Spleen (tissue), 11 donors: Measurements from ENCODE around the gene SLC25A2. TPM values are rescaled to one million over a fixed set of nuclear protein-coding genes. Genes with fewer than 3 reads are reported as not detected.

ENCODE experiments used
- DNase-seq: peaks from one replicate; pipeline ENCODE4 v3.0.0-alpha.2; 2020
- H3K27ac ChIP-seq, 8 donors: fragments of 200-600 bp; sonication (generic) in 7 of 8; 1 replicate in 4 of 8; 2 replicates in 4 of 8; pipeline versions ENCODE4 v1.5.0 to v1.8.0; 2016 to 2021; ENCODE audit warnings: inconsistent platforms in 4 of 8, mild to moderate bottlenecking in 4 of 8, moderate library complexity in 1 of 8
- H3K27me3 ChIP-seq, 7 donors: fragments of 200-600 bp; sonication (generic) in 6 of 7; replicated peaks in 1 of 7; 1 replicate in 4 of 7; 2 replicates in 3 of 7; pipeline versions ENCODE4 v1.5.0 to v1.8.0; 2016 to 2021; ENCODE audit warnings: inconsistent platforms in 3 of 7, mild to moderate bottlenecking in 1 of 7
- H3K36me3 ChIP-seq, 6 donors: fragments of 200-600 bp; sonication (generic) in 5 of 6; 1 replicate in 4 of 6; 2 replicates in 2 of 6; pipeline versions ENCODE4 v1.5.0 to v1.8.0; 2016 to 2021; ENCODE audit warnings: inconsistent platforms in 2 of 6
- H3K4me1 ChIP-seq, 6 donors: fragments of 200-600 bp; sonication (generic) in 5 of 6; 1 replicate in 3 of 6; 2 replicates in 3 of 6; pipeline versions ENCODE4 v1.5.0 to v1.8.0; 2016 to 2021; ENCODE audit warnings: inconsistent platforms in 3 of 6
- H3K4me3 ChIP-seq, 8 donors: fragments of 200-600 bp; sonication (generic) in 7 of 8; 1 replicate in 4 of 8; 2 replicates in 4 of 8; pipeline versions ENCODE4 v1.5.0 to v1.8.0; 2016 to 2021; ENCODE audit warnings: inconsistent platforms in 4 of 8, mild to moderate bottlenecking in 4 of 8, moderate library complexity in 2 of 8
- H3K9me3 ChIP-seq, 8 donors: fragments of 200-600 bp; sonication (generic) in 7 of 8; 1 replicate in 4 of 8; 2 replicates in 4 of 8; pipeline versions ENCODE4 v1.5.0 to v1.8.0; 2016 to 2021; ENCODE audit warnings: inconsistent platforms in 4 of 8
- POLR2A ChIP-seq, 3 donors: fragments of 450-650 bp; IDR thresholded peaks; one replicate each; pipeline ENCODE4 v1.5.1; 2017; ENCODE audit warnings: antibody characterized with exemption in 3 of 3, mild to moderate bottlenecking in 1 of 3
- POLR2AphosphoS5 ChIP-seq, 3 donors: sonication (generic); formaldehyde crosslinking; IDR thresholded peaks; one replicate each; pipeline ENCODE4 v1.5.1; 2017; ENCODE audit warnings: antibody characterized with exemption in 3 of 3
- WGBS, 5 donors: extraction: QIAGEN DNeasy Blood & Tissue Kit in 3 of 5; methylation state at CpG; one replicate each; pipeline versions ENCODE4 v1.1.5 to v1.1.7; 2013 to 2018; 5-methylcytosine and 5-hydroxymethylcytosine counted together
- intact Hi-C: fragments of 100-400 bp; cut with DNase I; formaldehyde crosslinking; loops from one replicate; pipeline ENCODE4 v1.15.0; 2023; ENCODE audit warnings: low total_unique reads
- polyA plus RNA-seq, 3 donors: library from polyadenylated mRNA; stranded (reverse); fragments of 200-250 nt; gene quantifications; one replicate each; pipeline ENCODE4 v1.2.1, GENCODE V29; 2013
- total RNA-seq, 7 donors: library from RNA; depleted of rRNA in 3 of 7; stranded (reverse); fragments of >200 nt in 3 of 7; fragmentation: NEBNext Ultra II Directional in 4 of 7; extraction: Animal tissue kit (Norgen Biotek cat#: 25700) in 4 of 7; gene quantifications; one replicate each; pipeline versions ENCODE4 v1.1.0 to v1.2.1, GENCODE V29; 2016 to 2021
- TF ChIP-seq, protein P1 (sequence below), 11 experiments: fragments of 200-600 bp in 7 of 11; fragments of 450-650 bp in 4 of 11; sonication (generic) in 4 of 11; IDR thresholded peaks in 8 of 11; conservative IDR thresholded peaks in 3 of 11; 1 replicate in 7 of 11; 2 replicates in 4 of 11; pipeline versions ENCODE4 v1.4.0 to v1.8.0; 2016 to 2021; ENCODE audit warnings: antibody characterized with exemption in 11 of 11, inconsistent platforms in 4 of 11, mild to moderate bottlenecking in 1 of 11
- donor health status: healthy with polysubstance abuse.
- donor health status: DM: no; HTN: no; CAD: no; lungs with moderate emphysema.
- donor health status: DM: no; HTN: no; CAD: no.
- donor health status: Bipolar disorder and iron deficiency.
- donor health status: healthy.
- donor health status: DM: no; HTN: no; CAD: no.
- donor health status: DM: yes; HTN: yes; CAD: no.

The SLC25A2 gene
- total and polyA plus RNA-seq, 10 donors, result 0.05 to 3.0 (median 1.5) TPM

DNA sequence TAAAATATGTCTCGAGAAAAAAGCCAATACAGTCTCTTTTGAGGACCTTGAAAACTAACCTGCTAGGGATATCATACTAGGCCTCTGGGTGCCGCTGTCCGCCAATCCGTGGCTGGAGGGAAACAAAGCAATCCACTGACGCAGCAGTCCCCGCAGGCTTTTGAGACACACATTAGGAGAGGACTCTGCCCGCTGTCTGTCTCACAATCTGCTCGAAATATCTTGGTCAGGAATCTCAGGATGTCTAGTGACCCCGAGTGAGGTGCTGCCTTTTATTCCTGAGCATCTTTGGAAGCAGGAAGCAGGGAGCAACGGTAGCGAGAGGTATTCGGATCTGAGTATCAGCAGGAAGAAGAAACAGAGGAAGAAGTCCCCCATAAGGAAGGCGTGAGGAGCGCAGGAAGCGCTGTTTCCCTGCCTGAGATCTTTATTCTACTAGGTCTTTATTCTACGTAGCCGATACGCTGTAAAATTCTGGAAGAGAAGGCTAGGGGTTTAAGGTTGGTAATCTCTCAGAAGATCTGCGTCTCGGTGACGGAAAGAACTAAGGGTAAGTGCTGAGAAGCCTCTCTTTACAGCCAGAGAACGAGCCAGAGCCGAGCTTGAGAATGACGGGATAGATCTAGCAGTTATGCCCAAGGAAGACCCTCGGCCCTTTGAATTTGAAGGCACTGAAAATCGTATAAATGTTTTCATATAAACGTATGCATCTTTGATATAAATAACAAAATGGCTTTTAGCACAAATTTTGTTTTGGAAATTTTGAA is 22.4 kb upstream of the SLC25A2 start:
- Histone ChIP-seq H3K27ac (peak overlapping the region in 3 of 8 donors; percentile 45 to 59 (median 49)), H3K36me3 (no peaks in the 10 kb centered on the region), H3K4me3 (peak overlapping the region in 4 of 8 donors; percentile 7 to 59 (median 26)), H3K9me3 (peaks cover 4 to 100% (median 91%) of the 10 kb centered on the region in 8 donors), H3K27me3 (peaks cover 0 to 48% (median 10%) of the 10 kb centered on the region in 7 donors), H3K4me1 (peaks cover 0 to 3% (median under 1%) of the 10 kb centered on the region in 6 donors)
- WGBS, 5 donors, result 11 to 16% (median 15%) methylated on average over 27 of the region's 27 CpGs
- TF ChIP-seq, protein P1, sequence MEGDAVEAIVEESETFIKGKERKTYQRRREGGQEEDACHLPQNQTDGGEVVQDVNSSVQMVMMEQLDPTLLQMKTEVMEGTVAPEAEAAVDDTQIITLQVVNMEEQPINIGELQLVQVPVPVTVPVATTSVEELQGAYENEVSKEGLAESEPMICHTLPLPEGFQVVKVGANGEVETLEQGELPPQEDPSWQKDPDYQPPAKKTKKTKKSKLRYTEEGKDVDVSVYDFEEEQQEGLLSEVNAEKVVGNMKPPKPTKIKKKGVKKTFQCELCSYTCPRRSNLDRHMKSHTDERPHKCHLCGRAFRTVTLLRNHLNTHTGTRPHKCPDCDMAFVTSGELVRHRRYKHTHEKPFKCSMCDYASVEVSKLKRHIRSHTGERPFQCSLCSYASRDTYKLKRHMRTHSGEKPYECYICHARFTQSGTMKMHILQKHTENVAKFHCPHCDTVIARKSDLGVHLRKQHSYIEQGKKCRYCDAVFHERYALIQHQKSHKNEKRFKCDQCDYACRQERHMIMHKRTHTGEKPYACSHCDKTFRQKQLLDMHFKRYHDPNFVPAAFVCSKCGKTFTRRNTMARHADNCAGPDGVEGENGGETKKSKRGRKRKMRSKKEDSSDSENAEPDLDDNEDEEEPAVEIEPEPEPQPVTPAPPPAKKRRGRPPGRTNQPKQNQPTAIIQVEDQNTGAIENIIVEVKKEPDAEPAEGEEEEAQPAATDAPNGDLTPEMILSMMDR (IDR thresholded peaks at IDR 0.05 in 8 of 11, conservative IDR thresholded peaks at IDR 0.05 in 3 of 11), result peak in 7 of 11 experiments; percentile 11 to 51 (median 43)
- TF ChIP-seq POLR2A (IDR thresholded peaks at IDR 0.05) (no peak), POLR2AphosphoS5 (IDR thresholded peaks at IDR 0.05) (no peak)
- intact Hi-C loops, result no loop called here
- DNase-seq, result peak; percentile 84

GRCh38 chr5:141322261-141322660 is 18.4 kb upstream of the SLC25A2 start:
- DNase-seq, result no peak
- TF ChIP-seq, protein P1 (IDR thresholded peaks at IDR 0.05 in 8 of 11, conservative IDR thresholded peaks at IDR 0.05 in 3 of 11), result no peak
- no peak for TF ChIP-seq POLR2AphosphoS5 (IDR thresholded peaks at IDR 0.05)
- TF ChIP-seq POLR2A (IDR thresholded peaks at IDR 0.05), result no peak
- intact Hi-C loops, result no loop called here
- H3K4me1 ChIP-seq, result peaks cover 4 to 22% (median 11%) of the 10 kb centered on the region in 6 donors
- peaks cover 30 to 94% (median 85%) of the 10 kb centered on the region in 8 donors for H3K9me3 ChIP-seq
- H3K36me3 ChIP-seq, result peaks cover 9 to 28% (median 26%) of the 10 kb centered on the region in 6 donors
- no peak overlapping the region for H3K4me3 ChIP-seq
- WGBS, 5 donors, result 71 to 82% (median 75%) methylated on average over 3 of the region's 3 CpGs
- H3K27ac ChIP-seq, result no peak overlapping the region
- peaks cover 0 to 13% (median 0%) of the 10 kb centered on the region in 7 donors for H3K27me3 ChIP-seq

- Histone ChIP-seq H3K4me1 (peaks cover 4 to 22% (median 11%) of the 10 kb centered on the region in 6 donors), H3K27me3 (no peaks in the 10 kb centered on the region), H3K27ac (peak within 1 kb of the TSS; percentile 91 to 98 (median 96)), H3K9me3 (peaks cover 37 to 94% (median 92%) of the 10 kb centered on the region in 8 donors), H3K4me3 (peak within 1 kb of the TSS; percentile 49 to 82 (median 66)), H3K36me3 (peaks cover 9 to 45% (median 38%) of the 10 kb centered on the region in 6 donors)
- DNase-seq, result peak; percentile 97
- intact Hi-C loops, result no loop called here
- WGBS, 5 donors, result 1 to 3% (median 2%) methylated on average over 46 to 67 of the region's 67 CpGs
- TF ChIP-seq POLR2AphosphoS5 (IDR thresholded peaks at IDR 0.05) (peak; percentile 98 to 99 (median 99)), POLR2A (IDR thresholded peaks at IDR 0.05) (peak; percentile 71 to 80 (median 73))
- TF ChIP-seq, protein P1 (IDR thresholded peaks at IDR 0.05 in 8 of 11, conservative IDR thresholded peaks at IDR 0.05 in 3 of 11), result peak; percentile 58 to 88 (median 79)
Observed at GRCh38 chr5:141320225-141321169, 16.6 kb upstream of the SLC25A2 start, which contains the start of gene TAF7. TSS of gene TAF7 (minus strand) at chr5:141320784. CDS start at chr5:141320044, 740 bp downstream.
